GM18526 (cell line): ENCODE measurements around the gene LYRM1.

Experiments
- POLR2A ChIP-seq: IDR thresholded peaks from 3 replicates; pipeline ENCODE4 v1.6.1; 2011; ENCODE audit not compliant: insufficient read length; ENCODE audit errors: extremely low read depth

LYRM1 gene, protein sequence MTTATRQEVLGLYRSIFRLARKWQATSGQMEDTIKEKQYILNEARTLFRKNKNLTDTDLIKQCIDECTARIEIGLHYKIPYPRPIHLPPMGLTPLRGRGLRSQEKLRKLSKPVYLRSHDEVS

DNA sequence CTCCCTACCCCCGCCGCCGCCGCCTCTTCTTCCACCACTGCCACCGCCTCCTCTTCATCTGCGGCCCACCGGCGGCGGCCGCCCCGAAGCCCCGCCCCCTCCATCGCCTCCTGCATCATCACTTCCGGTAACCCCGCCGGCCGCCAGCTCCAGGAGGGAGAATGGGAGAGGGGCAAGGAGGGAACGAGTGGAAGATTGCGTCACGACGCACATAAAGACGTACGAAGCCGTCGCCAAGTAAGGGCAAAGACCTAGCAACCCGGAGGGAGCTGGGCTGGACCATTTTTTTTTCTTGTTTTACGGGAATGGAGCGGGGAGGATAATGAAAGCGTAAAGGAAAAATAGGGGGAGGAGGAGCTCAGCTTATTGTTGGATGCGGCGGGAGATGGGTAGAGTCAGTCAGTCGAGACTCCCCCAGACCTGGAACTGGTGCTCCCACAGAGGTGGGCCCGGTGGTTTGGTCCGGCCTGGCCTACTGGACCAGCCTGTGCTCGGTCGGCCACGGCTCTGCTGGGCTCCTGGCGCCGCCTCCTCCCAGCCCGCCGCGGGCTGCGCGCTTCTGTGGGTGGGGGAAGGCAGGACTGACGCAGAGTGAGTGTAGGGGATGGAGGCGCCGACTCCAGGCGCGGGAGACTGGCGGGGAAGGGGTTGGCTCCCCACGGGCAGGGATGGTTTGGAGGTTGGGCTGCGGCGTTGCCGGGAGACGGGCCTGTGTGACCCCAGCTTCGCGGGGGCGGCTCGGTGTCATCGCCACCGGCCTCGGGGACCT lies at the start of gene LYRM1, which contains the start of gene DCUN1D3:
TSS of gene LYRM1 (plus strand) at position 473 of the 769 bp plus-strand sequence. CDS start 14,785 bp downstream, outside the sequence.
TSS of gene DCUN1D3 (minus strand) at position 60 of the 769 bp plus-strand sequence. CDS start 37,820 bp downstream, outside the sequence.
- TF ChIP-seq POLR2A, result peak; percentile 77

DNA sequence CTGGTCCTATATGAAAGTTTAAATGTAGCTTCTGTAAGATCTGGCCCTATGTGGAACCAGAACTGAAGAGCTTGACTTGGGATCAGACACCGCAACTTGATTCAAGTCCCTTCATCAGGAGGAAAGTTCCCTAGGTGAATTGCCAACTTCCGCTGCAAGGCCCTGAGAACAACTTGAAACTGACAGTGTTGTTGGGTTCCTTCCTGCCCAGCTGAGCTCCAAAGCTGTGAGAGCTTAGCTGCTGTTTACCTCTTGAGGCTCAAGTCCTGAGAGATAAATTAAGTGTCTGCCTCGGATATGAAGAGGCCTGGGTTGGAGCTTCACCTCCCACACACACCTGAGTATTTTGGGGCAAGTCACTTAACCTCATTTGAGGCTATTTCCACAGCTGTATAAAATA lies 49.6 kb upstream of the LYRM1 start:
- TF ChIP-seq POLR2A, result no peak

DNA sequence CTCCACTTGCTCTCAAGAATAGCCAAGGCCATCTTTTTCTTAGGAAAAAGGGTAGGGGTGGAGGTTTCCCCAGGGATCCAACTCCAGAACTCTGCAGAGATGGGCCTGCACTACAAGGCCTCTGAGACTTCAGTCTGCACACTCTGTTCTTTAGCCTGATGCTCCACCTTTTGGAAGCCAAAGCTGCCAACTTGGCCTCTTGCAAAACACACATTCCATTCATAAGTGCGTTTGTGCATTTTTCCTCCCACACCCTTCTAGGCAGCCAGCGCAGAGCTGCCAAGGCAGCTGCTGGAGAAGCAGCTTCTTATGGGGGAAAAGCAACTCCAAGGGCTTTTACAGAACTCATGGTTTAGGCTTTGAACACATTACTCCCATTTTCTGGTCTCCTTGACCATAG lies 49.0 kb upstream of the LYRM1 start:
- no peak for TF ChIP-seq POLR2A

DNA sequence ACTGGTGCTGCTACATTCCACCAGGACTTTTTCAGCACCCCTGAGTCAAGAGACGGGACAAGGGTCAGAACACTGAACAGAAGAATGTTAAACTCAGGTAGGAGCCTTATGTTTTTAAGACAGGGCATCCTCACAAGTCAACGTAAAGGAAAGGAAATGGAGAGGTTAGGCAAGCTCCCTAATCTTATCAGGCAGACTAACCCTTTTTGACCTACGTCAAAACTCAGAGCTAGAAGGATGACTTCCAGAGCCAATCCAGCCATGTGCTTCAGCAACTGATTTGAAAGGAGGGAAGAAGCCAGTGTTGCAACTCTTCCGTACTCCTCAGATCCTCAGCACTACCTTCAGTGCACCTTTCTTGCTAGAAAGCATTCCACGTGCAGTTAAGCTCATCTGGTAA lies 47.4 kb upstream of the LYRM1 start:
- no peak for TF ChIP-seq POLR2A

DNA sequence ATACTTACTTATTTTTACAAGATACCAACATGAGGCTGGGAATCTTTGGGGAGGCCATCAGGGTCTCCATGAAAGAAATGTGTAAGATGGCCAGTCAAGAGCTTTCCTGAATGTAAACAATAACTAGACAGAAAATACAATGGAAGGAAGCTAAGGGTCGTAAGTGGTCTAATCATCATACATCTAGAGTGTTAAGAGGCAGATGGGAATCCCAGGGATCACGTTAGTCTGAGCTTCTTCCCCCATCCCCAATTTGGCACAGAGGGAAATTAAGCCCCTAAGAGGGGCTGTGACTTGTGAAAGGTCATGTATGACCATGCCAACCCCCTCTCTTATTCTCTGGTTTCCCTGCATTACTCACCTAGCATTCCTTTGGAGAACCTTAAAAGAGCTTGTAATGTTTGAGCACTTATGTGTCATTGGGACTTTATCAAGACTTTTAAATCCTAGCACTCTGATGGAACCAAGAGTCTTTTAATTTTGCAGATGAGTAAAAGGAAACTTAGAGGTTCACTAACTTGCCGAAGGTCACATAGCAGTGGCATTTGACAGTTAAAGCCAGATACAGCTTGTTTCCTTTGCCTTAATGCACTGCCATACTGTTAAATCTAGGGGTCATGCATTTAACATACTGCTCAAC lies 46.5 kb upstream of the LYRM1 start:
- TF ChIP-seq POLR2A, result no peak

DNA sequence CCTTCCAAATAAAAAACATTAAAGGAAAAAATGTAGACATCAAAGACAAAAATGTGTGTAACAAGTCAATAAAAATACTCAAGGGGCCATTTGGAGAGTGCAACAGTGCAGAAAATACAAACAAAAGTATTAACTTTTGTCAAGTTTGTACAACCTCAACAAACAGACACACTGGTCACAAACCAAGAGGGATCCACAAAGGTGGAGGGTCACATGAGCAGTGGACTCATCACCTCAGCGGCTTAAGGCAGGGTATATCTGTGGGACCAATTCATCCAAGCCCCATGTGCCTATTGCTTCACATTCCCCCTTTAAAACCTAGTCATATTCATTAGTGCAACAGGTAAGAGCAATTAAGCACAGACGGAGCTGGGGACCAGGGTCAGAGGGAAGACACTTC lies 45.6 kb upstream of the LYRM1 start:
- TF ChIP-seq POLR2A, result no peak

DNA sequence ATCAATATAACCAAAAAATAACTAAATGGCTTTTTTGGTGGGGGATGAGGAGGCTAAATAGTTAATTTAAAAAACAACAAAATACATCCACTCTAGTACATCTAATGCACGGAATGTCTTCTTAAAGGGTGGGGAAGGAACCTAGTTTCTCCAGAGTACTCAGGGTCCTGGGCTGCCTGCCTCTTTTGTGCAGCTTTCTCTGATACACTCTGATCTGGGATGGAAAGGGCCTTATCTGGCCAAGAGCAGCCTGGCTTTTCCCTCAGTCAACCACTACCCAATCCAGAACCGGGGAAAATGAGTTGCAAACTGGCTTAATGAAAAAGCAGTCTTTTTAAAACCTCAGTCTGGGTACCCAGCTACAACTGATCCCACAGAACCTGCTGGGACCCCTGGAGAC lies 43.3 kb upstream of the LYRM1 start:
- no peak for TF ChIP-seq POLR2A

DNA sequence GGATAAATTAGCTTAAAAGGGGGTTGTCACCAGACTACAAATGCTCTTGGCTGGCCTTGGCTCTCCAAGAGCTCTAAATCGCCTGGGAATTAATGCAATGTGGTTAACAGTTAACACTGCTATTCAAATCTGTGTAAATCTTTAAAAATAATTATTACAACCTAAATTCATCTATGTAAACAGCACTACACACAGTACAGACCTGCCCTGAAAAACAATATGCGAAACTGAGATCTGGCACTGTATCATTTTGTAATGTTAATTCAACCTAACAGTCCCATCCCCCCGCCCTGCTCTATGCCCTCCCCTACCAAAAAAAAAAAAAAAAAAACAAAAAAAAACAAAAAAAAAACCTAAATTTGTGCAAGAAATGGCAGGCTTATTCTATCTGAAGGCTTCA lies 41.3 kb upstream of the LYRM1 start:
- TF ChIP-seq POLR2A, result no peak

DNA sequence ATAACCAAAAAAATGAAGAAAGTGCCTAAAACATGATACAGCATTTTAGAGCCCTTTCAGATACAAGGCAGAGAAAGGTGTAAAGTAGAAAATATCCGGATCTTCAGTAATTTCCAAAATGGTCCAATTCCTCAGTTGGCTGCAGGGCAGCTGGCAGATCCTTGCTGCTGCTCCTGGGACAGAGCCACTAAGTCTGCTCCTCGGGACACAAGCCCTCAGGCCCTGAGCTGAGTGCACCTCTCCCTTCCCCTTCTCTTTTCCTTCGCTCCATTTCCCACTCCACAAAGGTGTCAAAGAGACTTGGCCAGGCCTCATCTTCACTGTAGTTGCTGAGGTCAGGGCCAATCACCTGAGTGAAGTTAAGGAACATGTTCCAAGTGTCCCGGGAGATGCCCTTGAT lies 40.9 kb upstream of the LYRM1 start:
- no peak for TF ChIP-seq POLR2A

DNA sequence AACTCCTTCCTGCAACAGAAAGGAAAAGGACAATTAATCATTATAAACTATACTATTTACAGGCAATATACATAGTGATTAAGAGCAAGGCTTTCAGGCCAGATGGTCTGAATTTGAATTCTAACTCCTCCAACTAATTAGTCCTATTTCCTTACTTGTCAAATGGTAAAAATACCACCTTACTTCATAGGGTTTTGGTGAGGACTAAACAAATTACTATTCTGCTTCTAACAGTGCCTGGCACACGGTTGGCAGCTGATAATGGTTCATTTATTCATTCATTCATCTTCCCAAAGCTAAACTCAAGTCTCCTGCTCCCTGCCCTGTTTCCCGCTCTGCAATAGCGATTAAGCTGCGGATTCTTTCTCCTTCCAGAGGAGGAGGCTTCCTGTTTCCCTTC lies 40.2 kb upstream of the LYRM1 start:
- TF ChIP-seq POLR2A, result no peak

DNA sequence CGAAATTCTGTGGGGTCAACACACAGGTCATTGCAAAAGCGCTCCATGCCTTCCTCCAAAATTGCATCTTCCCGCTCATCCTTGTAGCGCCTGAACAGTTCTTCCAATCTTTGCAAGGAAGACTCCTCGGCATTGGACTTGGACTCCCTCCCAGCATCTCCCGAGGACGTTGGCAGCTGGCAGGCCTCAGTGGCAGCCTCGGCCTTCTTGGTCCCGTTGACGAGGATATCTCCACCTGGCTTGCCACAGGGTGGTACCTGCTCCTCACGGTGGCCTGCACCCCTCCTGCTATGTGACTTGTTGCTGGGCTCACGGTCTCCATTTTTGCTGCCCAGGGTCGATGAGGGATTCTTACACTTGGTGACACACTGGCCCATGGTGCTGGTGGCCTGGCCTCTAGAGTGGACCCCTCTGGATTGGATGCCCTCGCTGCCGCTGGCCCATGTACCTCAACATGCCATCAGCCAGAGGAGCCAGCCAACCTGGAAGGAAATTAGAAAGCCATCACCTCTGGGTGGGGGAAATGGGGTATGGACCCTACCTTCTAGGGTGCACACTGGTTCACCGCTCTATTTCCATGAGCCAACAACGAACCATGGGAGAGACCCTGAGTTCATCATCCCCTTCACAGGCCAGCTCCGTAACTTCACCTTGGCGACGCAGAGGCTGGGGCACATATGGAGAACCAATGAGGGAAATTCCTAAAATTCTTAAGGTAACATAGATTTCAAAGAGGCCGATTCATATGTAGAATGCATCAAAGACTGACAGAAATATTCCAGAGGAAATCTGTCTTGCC lies 38.2 kb upstream of the LYRM1 start:
- no peak for TF ChIP-seq POLR2A

DNA sequence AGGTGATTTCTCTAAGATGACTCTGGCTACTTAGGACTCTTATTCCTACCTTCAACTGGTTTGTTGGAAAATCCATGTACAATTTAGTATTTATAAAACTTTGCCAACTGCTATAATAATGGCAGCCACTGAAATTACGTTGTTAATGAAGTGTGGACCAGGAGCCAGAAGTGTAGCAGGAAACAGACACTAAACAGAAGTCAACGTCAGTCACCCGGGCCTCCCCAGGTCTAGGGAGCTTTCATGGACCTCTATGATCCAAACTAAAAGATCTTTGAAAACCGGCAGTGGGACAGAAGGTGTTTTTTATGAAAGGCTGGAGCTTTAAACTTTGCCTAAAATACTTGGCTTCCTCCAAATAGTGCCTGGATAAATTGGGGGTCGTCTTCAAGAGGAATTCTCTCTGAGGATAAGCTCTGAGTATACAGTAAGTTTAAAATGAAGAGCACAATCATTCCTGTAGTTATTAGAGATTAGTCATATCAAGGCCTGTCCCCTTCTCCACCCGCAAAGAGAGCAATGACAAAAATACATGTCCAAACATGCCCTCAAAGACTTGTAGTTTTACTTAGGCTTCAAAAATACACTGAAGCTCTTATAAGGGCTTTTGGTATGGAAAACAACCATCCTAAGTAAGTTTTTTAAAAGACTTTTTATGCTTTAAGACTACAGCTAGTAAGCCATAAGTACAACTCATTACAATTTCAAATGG lies 35.0 kb upstream of the LYRM1 start:
- TF ChIP-seq POLR2A, result no peak

DNA sequence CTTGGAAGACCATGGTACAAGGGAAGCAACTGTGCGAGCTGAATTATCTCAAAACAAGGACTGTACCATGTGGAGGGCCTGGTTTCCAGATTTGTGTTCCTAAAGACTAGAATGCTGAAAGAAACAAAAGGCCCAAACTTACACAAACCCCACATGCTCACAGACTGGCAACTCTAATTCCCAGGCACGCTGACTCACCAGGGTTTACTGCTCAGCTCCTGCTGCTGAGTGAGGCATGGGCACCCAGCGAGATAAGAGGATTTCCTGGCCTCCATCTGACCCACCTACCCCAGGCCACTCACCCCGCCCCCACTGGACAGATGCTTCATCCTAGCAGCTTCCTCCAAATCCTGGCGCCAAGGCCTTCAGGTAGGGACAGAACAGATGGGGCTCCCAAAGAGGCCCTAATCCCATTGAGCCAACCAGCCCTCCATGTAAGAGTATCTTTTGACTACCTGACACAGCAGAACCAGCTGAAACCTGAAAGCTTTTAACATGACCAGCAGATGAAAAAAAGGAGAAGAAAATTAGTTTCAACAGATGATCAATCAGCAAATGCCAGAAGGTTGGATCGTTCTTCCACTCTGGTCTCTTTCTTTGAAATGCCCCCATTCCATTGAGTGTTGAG lies 34.3 kb upstream of the LYRM1 start:
- TF ChIP-seq POLR2A, result no peak

DNA sequence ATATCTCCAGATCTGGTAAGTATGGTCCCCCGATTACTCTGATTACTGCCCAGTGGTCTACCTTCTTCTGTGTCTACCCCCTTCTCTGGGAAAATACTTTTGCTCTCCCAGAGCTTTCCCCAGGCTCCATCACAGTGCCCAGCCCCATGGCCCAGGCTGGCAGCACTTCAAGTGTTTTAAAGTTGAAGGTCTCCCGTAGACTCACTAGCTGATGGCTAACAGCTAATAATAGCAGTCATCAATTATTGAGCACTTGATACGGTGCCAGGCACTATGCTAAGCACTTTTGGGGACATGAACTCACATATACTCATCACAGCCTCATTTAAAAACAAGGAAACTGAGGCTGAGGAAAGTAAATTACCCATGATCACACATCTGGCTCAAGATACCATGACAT lies 33.8 kb upstream of the LYRM1 start:
- TF ChIP-seq POLR2A, result no peak
